ENCODE data around the gene CEP250. TPM values are rescaled to one million over a fixed set of nuclear protein-coding genes. Genes with fewer than 3 reads are reported as not detected.

The CEP250 gene
- total RNA-seq, 1 donor from 2014 or later: 55.4 TPM

DNA sequence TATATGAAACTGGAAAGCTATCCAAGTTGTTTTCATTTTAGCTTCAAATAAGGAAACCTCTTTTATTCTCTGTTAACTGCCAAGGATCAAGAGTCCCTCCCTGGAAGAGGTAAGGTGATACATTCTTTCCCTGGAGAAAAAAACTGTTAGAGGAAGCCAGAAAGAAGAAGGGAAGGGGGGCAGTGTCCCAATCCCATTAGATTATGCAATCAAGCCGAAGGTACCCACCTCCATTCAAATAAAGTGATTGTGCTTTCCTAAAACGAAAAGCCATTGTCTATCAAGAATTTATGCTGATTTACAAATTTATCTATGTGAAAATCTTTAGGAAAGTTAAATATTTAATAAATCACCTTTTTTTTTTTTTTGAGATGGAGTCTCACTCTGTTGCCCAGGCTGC is 34.1 kb upstream of the CEP250 start:
- Histone ChIP-seq H3K9ac (no peak overlapping the region), H4K20me1 (ENCODE audit: low read depth) (no peaks in the 10 kb centered on the region), H2AFZ (replicated peaks) (no peak overlapping the region), H3K4me2 (no peak overlapping the region), H3K79me2 (ENCODE audit: low read depth) (no peaks in the 10 kb centered on the region), H3K4me1 (no peaks in the 10 kb centered on the region), H3K27me3 (peaks cover 4% of the 10 kb centered on the region), H3K36me3 (no peaks in the 10 kb centered on the region), H3K27ac (no peak overlapping the region), H3F3A (ENCODE audit: low read depth) (no peaks in the 10 kb centered on the region), H3K4me3 (no peak overlapping the region), H3K9me3 (ENCODE audit: low read depth) (no peaks in the 10 kb centered on the region)
- Mint-ChIP-seq H3K9me3 (no peaks in the 10 kb centered on the region), H3K4me3 (no peak overlapping the region), H3K36me3 (no peaks in the 10 kb centered on the region), H3K27ac (no peak overlapping the region), H3K27me3 (ENCODE audit: insufficient read depth, low read depth) (peaks cover 5% of the 10 kb centered on the region), H3K4me1 (no peaks in the 10 kb centered on the region)
- TF ChIP-seq EZH2 (IDR thresholded peaks at IDR 0.05) (no peak), EZH2phosphoT487 (IDR thresholded peaks at IDR 0.05) (no peak)
- TF ChIP-seq, protein P1, sequence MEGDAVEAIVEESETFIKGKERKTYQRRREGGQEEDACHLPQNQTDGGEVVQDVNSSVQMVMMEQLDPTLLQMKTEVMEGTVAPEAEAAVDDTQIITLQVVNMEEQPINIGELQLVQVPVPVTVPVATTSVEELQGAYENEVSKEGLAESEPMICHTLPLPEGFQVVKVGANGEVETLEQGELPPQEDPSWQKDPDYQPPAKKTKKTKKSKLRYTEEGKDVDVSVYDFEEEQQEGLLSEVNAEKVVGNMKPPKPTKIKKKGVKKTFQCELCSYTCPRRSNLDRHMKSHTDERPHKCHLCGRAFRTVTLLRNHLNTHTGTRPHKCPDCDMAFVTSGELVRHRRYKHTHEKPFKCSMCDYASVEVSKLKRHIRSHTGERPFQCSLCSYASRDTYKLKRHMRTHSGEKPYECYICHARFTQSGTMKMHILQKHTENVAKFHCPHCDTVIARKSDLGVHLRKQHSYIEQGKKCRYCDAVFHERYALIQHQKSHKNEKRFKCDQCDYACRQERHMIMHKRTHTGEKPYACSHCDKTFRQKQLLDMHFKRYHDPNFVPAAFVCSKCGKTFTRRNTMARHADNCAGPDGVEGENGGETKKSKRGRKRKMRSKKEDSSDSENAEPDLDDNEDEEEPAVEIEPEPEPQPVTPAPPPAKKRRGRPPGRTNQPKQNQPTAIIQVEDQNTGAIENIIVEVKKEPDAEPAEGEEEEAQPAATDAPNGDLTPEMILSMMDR (IDR thresholded peaks at IDR 0.05): no peak
- no peak for DNase-seq (ENCODE audit: low spot score)

DNA sequence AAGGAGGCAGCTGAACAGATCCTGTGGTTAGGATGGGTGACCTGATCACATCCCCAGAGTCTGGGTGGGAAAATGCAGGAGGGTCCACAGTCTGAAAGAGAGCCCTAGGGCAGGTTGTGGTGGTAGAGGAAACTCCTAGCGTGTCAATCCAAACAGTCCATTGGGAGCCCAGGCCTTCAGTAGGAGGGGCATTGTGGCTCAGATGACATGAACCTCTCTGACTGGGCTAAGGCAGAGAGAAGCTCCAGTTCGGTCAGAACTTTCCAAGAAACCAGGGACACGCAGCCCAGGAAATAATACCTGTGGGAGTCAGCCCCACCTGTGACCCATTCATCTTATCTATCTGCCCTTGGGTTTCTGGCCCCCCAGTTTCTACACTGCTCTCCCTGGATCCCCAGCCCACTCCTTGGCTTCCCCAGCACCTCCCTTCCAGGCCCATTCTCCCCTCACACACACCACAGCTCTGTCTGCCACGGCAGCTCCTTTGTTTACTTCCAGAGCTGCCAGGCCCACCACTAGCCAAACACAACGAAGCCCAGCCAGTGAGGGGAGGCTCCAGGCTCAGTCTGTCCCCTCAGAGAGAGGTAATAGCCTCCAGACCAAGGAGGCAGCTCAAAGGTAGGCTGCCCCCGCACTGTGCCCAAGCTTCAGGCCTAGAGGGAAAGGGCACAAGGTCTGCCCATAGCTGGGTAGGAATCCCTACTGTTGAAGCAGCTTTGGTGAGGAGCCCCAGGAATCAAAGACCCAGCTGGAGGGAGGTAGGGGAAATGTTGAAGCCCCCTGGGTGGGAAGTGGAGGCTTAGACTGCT is 23.6 kb upstream of the CEP250 start:
- no peaks in the 10 kb centered on the region for H3K27me3 ChIP-seq
- no peaks in the 10 kb centered on the region for H3K9me3 ChIP-seq (ENCODE audit: low read depth)
- H3K36me3 ChIP-seq: no peaks in the 10 kb centered on the region
- Mint-ChIP-seq H3K9me3 (no peaks in the 10 kb centered on the region), H3K4me1 (peaks cover 18% of the 10 kb centered on the region), H3K4me3 (no peak overlapping the region), H3K27me3 (ENCODE audit: insufficient read depth, low read depth) (peaks cover 5% of the 10 kb centered on the region), H3K36me3 (no peaks in the 10 kb centered on the region), H3K27ac (no peak overlapping the region)
- H4K20me1 ChIP-seq (ENCODE audit: low read depth): no peaks in the 10 kb centered on the region
- peak overlapping the region; percentile 17 for H3K4me2 ChIP-seq
- H3K4me3 ChIP-seq: no peak overlapping the region
- H3K79me2 ChIP-seq (ENCODE audit: low read depth): no peaks in the 10 kb centered on the region
- no peak for DNase-seq (ENCODE audit: low spot score)
- H3K9ac ChIP-seq: no peak overlapping the region
- H3K4me1 ChIP-seq: peaks cover 34% of the 10 kb centered on the region
- no peaks in the 10 kb centered on the region for H3F3A ChIP-seq (ENCODE audit: low read depth)
- TF ChIP-seq, protein P1 (IDR thresholded peaks at IDR 0.05): no peak
- TF ChIP-seq EZH2 (IDR thresholded peaks at IDR 0.05): no peak
- no peak for TF ChIP-seq EZH2phosphoT487 (IDR thresholded peaks at IDR 0.05)
- H3K27ac ChIP-seq: peak overlapping the region; percentile 68
- H2AFZ ChIP-seq (replicated peaks): peak overlapping the region; percentile 93

DNA sequence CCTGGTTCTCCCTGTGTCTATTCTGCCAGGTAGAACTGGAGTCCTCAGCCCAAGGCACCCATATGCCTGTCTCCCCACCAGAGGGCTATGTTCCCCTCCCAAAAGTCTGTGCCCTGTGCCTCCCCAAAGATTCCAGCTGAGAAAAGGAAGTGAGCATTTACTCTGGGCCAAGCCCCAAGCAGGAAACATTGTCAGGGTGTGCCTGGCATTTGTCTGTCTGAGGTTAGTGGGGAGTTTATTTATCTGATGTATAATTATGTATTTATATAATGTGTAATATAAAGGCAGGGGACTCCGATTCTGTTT is 23.0 kb upstream of the CEP250 start:
- Mint-ChIP-seq H3K4me1 (peaks cover 20% of the 10 kb centered on the region), H3K27me3 (ENCODE audit: insufficient read depth, low read depth) (peaks cover 5% of the 10 kb centered on the region), H3K27ac (peak overlapping the region; percentile 44), H3K36me3 (no peaks in the 10 kb centered on the region), H3K4me3 (no peak overlapping the region), H3K9me3 (no peaks in the 10 kb centered on the region)
- H3F3A ChIP-seq (ENCODE audit: low read depth): no peaks in the 10 kb centered on the region
- H3K4me3 ChIP-seq: no peak overlapping the region
- TF ChIP-seq EZH2 (IDR thresholded peaks at IDR 0.05) (no peak), EZH2phosphoT487 (IDR thresholded peaks at IDR 0.05) (no peak)
- TF ChIP-seq, protein P1 (IDR thresholded peaks at IDR 0.05): no peak
- H2AFZ ChIP-seq (replicated peaks): peak overlapping the region; percentile 93
- no peak for DNase-seq (ENCODE audit: low spot score)
- no peak overlapping the region for H3K9ac ChIP-seq
- peaks cover 40% of the 10 kb centered on the region for H3K4me1 ChIP-seq
- no peak overlapping the region for H3K27ac ChIP-seq
- H3K79me2 ChIP-seq (ENCODE audit: low read depth): no peaks in the 10 kb centered on the region
- peak overlapping the region; percentile 17 for H3K4me2 ChIP-seq
- H3K27me3 ChIP-seq: no peaks in the 10 kb centered on the region
- no peaks in the 10 kb centered on the region for H3K36me3 ChIP-seq
- H3K9me3 ChIP-seq (ENCODE audit: low read depth): no peaks in the 10 kb centered on the region
- H4K20me1 ChIP-seq (ENCODE audit: low read depth): no peaks in the 10 kb centered on the region

All from neural progenitor cell (in vitro differentiated cells).